Neural crest cell (in vitro differentiated cells): ENCODE measurements around the gene NUP160. TPM values are rescaled to one million over a fixed set of nuclear protein-coding genes. Genes with fewer than 3 reads are reported as not detected.
"Not testable (repeated sequence)": the region's sequence is repeated elsewhere in the genome, so short reads cannot be mapped to it uniquely, and the experiment has no call there.

Experiments
- DNase-seq: peaks from one replicate; pipeline ENCODE4 v3.0.0; 2021; ENCODE audit warnings: low read depth, mixed read lengths, low spot score
- H3K27ac Mint-ChIP-seq: one replicate; pipeline ENCODE4 v1.8.0; 2021; ENCODE audit warnings: mild to moderate bottlenecking, mixed read lengths; ENCODE audit not compliant: unreplicated experiment
- H3K27me3 Mint-ChIP-seq: 2 replicates; pipeline ENCODE4 v1.8.0; 2021; ENCODE audit warnings: low read depth, mild to moderate bottlenecking, mixed read lengths
- H3K36me3 Mint-ChIP-seq: 2 replicates; pipeline ENCODE4 v1.8.0; 2021; ENCODE audit warnings: low read depth, mild to moderate bottlenecking, mixed read lengths
- H3K4me1 Mint-ChIP-seq: 2 replicates; pipeline ENCODE4 v1.8.0; 2021; ENCODE audit warnings: mixed read lengths
- H3K4me3 Mint-ChIP-seq: one replicate; pipeline ENCODE4 v1.8.0; 2021; ENCODE audit warnings: mild to moderate bottlenecking, mixed read lengths
- H3K9me3 Mint-ChIP-seq: 2 replicates; pipeline ENCODE4 v1.8.0; 2021; ENCODE audit warnings: mixed read lengths
- total RNA-seq: library from RNA; stranded (reverse); gene quantifications from 2 replicates; pipeline ENCODE4 v1.2.1, GENCODE V29; 2021
- TF ChIP-seq, protein P1 (sequence below): fragments of 200-600 bp; sonication (generic); conservative IDR thresholded peaks from 2 replicates; pipeline ENCODE4 v1.5.0; 2021; ENCODE audit warnings: antibody characterized with exemption, mild to moderate bottlenecking

The NUP160 gene
- total RNA-seq, 1 donor from 2014 or later = 92.9 TPM

DNA sequence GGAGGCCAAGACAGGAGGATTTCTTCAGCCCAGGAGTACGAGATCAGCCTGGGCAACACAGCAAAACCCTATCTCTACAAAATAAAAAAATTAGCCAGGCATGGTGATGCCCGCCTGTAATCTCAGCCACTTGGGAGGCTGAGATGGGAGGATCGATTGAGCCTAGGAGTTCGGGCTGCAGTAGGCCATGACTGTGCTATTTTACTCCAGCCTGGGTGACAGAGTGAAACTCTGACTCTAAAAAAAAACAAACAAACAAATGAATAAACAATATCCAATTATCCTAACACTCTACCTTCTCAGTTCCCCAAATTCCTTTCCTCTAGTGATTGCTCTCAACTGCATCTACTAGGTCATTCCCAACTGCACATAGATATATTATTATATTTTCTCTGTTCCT, 5.4 kb downstream of the NUP160 start:
- Mint-ChIP-seq H3K9me3 (no peaks in the 10 kb centered on the region), H3K36me3 (peaks cover 15% of the 10 kb centered on the region)
- DNase-seq = no peak

DNA sequence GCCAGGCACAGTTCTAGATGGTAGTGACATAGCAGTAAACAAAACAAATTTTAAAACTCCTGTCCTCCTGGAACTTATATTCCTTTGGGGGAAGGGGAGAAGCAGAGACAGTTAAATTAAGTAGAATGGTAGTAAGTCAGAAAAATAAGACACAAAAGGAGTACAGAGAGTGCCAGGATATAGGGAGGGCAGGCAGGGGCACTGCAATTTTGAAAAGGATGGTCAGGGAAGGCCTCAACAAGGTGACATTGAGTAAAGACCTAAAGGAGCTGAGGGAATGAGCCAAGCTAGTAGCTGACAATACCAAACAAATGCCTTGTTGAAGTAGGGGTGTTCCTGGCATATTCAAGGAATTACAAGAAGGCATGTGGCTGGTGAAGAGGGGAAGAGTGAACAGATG, 10.2 kb downstream of the NUP160 start:
- peaks cover 12% of the 10 kb centered on the region for H3K36me3 Mint-ChIP-seq
- H3K27ac Mint-ChIP-seq = no peak overlapping the region
- H3K4me1 Mint-ChIP-seq = no peaks in the 10 kb centered on the region
- DNase-seq = no peak
- no peak overlapping the region for H3K4me3 Mint-ChIP-seq
- TF ChIP-seq, protein P1, sequence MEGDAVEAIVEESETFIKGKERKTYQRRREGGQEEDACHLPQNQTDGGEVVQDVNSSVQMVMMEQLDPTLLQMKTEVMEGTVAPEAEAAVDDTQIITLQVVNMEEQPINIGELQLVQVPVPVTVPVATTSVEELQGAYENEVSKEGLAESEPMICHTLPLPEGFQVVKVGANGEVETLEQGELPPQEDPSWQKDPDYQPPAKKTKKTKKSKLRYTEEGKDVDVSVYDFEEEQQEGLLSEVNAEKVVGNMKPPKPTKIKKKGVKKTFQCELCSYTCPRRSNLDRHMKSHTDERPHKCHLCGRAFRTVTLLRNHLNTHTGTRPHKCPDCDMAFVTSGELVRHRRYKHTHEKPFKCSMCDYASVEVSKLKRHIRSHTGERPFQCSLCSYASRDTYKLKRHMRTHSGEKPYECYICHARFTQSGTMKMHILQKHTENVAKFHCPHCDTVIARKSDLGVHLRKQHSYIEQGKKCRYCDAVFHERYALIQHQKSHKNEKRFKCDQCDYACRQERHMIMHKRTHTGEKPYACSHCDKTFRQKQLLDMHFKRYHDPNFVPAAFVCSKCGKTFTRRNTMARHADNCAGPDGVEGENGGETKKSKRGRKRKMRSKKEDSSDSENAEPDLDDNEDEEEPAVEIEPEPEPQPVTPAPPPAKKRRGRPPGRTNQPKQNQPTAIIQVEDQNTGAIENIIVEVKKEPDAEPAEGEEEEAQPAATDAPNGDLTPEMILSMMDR = no peak
- H3K9me3 Mint-ChIP-seq = no peaks in the 10 kb centered on the region
- H3K27me3 Mint-ChIP-seq = no peaks in the 10 kb centered on the region

More for the DNA sequence above, 5.4 kb downstream of the NUP160 start:
- Mint-ChIP-seq H3K4me1 (peaks cover 22% of the 10 kb centered on the region), H3K4me3 (no peak overlapping the region), H3K27ac (no peak overlapping the region), H3K27me3 (no peaks in the 10 kb centered on the region)
- TF ChIP-seq, protein P1 = no peak

DNA sequence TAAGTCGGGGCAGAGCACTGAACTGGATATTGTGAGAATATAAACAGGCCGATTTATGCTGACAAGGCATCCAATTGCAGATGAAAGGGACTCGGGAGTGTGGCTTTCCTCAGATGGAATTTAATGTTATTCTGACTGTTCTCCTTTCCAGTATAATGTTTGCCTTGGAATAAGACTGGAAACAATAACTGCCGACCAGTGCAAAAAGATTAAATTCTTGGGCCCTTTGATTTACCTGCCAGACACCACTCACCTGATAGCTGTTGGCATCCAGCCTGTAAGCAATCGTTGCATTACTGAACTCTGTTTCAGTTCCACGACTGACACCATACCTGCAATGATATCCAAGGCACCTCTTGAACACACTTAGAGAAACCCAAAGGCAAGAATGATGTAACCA, 10.9 kb downstream of the NUP160 start:
- no peaks in the 10 kb centered on the region for H3K27me3 Mint-ChIP-seq
- H3K9me3 Mint-ChIP-seq = no peaks in the 10 kb centered on the region
- TF ChIP-seq, protein P1 = no peak
- H3K4me3 Mint-ChIP-seq = no peak overlapping the region
- no peaks in the 10 kb centered on the region for H3K4me1 Mint-ChIP-seq
- no peak for DNase-seq
- no peak overlapping the region for H3K27ac Mint-ChIP-seq
- peaks cover 12% of the 10 kb centered on the region for H3K36me3 Mint-ChIP-seq

DNA sequence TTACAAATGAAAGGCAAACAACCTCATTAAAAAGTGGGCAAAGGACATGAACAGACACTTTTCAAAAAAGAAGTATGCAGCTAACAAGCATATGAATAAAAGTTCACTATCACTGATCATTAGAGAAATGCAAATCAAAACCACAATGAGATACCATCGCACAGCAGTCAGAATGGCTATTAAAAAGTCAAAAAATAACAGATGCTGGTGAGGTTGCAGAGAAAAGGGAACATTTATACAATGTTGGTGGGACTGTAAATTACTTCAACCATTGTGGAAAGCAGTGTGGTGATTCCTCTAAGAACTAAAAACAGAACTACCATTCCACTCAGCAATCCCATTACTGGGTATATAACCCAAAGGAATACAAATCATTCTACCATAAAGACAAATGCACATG, 18.1 kb downstream of the NUP160 start:
- peaks cover 32% of the 10 kb centered on the region for H3K36me3 Mint-ChIP-seq
- H3K4me3 Mint-ChIP-seq, H3K27ac Mint-ChIP-seq: not testable (repeated sequence)

DNA sequence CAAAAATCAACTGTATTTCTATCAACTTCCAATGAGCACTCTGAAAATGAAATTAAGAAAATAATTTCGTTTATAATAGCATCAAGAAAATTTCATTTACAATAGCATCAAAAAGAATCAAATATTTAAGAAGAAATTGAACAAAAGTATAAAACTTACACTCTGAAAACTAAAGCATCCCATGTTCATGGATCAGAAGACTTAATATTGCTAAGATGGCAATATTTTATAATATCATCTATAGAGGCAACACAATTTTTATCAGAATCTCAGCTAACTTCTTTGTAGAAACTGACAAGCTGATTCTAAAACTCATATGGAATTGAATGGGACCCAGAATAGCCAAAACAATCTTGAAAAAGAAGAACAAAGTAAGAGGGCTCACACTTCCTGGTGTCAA, 19.9 kb downstream of the NUP160 start:
- TF ChIP-seq, protein P1 = no peak
- no peaks in the 10 kb centered on the region for H3K27me3 Mint-ChIP-seq
- no peak for DNase-seq
- no peaks in the 10 kb centered on the region for H3K9me3 Mint-ChIP-seq
- no peak overlapping the region for H3K27ac Mint-ChIP-seq
- no peak overlapping the region for H3K4me3 Mint-ChIP-seq
- no peaks in the 10 kb centered on the region for H3K4me1 Mint-ChIP-seq
- H3K36me3 Mint-ChIP-seq = peaks cover 34% of the 10 kb centered on the region

More for the DNA sequence above, 18.1 kb downstream of the NUP160 start:
- H3K9me3 Mint-ChIP-seq, DNase-seq, H3K27me3 Mint-ChIP-seq, H3K4me1 Mint-ChIP-seq: not testable (repeated sequence)

DNA sequence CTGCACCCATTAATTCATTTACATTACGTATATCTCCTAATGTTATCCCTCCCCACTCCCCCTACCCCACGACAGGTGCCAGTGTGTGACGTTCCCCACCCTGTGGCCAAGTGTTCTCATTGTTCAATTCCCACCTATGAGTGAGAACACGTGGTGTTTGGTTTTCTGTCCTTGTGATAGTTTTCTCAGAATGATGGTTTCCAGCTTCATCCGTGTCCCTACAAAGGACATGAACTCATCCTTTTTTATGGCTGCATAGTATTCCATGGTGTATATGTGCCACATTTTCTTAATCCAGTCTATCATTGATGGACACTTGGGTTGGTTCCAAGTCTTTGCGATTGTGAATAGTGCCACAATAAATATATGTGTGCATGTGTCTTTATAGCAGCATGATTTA, 25.5 kb downstream of the NUP160 start:
- H3K4me3 Mint-ChIP-seq, H3K27me3 Mint-ChIP-seq, H3K4me1 Mint-ChIP-seq, DNase-seq, H3K9me3 Mint-ChIP-seq, H3K27ac Mint-ChIP-seq: not testable (repeated sequence)
- H3K36me3 Mint-ChIP-seq = peaks cover 35% of the 10 kb centered on the region

DNA sequence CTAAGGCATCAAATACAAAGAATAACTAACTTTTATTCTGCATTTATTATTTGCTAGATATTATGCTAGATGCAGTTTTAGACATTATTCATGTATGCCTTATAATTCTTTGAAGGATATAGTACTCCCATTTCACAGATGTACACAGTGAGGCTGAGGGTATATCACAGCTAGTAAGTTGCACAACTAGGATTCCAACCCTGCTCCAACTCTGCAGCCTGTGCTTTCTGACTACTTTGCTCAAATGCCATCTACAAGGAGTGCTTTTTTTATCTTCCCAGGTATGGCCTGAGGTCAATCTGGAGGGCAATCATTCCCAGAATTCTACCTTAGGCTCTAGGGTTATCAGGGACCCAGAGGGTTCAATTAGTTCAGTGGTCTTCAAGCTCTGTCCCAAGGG, 28.4 kb downstream of the NUP160 start:
- TF ChIP-seq, protein P1 = no peak
- Mint-ChIP-seq H3K4me1 (no peaks in the 10 kb centered on the region), H3K9me3 (no peaks in the 10 kb centered on the region), H3K27ac (no peak overlapping the region), H3K36me3 (peaks cover 30% of the 10 kb centered on the region), H3K4me3 (no peak overlapping the region), H3K27me3 (no peaks in the 10 kb centered on the region)
- no peak for DNase-seq
